ENCODE measurements around the gene TBC1D25.

- no peak for TF ChIP-seq CTCF (IDR thresholded peaks at IDR 0.05; ENCODE audit: borderline replicate concordance, extremely low read depth, low read length, poor library complexity, severe bottlenecking)
- TF ChIP-seq EZH2 (IDR thresholded peaks at IDR 0.05; ENCODE audit: borderline replicate concordance, low read depth, low read length, severe bottlenecking) = no peak
These were observed 17.2 kb upstream of the TBC1D25 start for GRCh38 chrX:48522291-48522690.
